Endothelial cell of umbilical vein (primary cell): ENCODE results near the gene CSNK2B. TPM values are rescaled to one million over a fixed set of nuclear protein-coding genes. Genes with fewer than 3 reads are reported as not detected.

Experiments used
- BruUV-seq: library from RNA; stranded (reverse); fragments of 400-500 nt; replicated peaks from 2 replicates; lab custom pipeline; 2021; lab: Mats Ljungman, UMichigan
- CTCF ChIA-PET: fragments of 300-600, 350-600 bp; sonication (Branson Sonifier 250); formaldehyde crosslinking; loops from one replicate; lab custom pipeline; 2021; ENCODE audit warnings: antibody characterized with exemption, inconsistent platforms; lab: Charles Lee
- POLR2A ChIA-PET: fragments of 300-600, 350-600 bp; sonication (Branson Sonifier 250); formaldehyde crosslinking; loops from one replicate; lab custom pipeline; 2021; ENCODE audit warnings: antibody characterized with exemption, inconsistent platforms; lab: Charles Lee
- DNase-seq: peaks from one replicate; pipeline ENCODE4 v3.0.0-alpha.2; 2011; ENCODE audit warnings: low read depth, low spot score
- FAIRE-seq: peaks from 2 replicates; lab custom pipeline; 2011; peaks lifted over from hg19 to GRCh38; lab: Jason Lieb, UNC
- H2AFZ ChIP-seq: 2 replicates; pipeline ENCODE4 v1.6.0; 2012; ENCODE audit warnings: low read depth, low read length, control low read depth, inconsistent platforms
- H3K27ac ChIP-seq: 2 replicates; pipeline ENCODE4 v1.5.1; 2011; ENCODE audit warnings: low read depth, mild to moderate bottlenecking, control low read depth, low read length, moderate library complexity; ENCODE audit not compliant: insufficient read depth
- H3K27me3 ChIP-seq, 2 experiments: 2 replicates each; pipeline versions ENCODE4 v1.6.0 to v1.6.1; 2011; ENCODE audit warnings: low read length in 2 of 2, mixed read lengths in 1 of 2; ENCODE audit not compliant: control insufficient read depth in 2 of 2, insufficient read depth in 2 of 2
- H3K36me3 ChIP-seq, 2 experiments: 2 replicates in 1 of 2; 3 replicates in 1 of 2; pipeline ENCODE4 v1.5.1; 2011; ENCODE audit warnings: low read length in 2 of 2, mild to moderate bottlenecking in 1 of 2, moderate library complexity in 1 of 2; ENCODE audit not compliant: control insufficient read depth in 2 of 2, insufficient read depth in 2 of 2; ENCODE audit errors: extremely low read depth in 1 of 2
- H3K4me1 ChIP-seq: 3 replicates; pipeline ENCODE4 v1.5.1; 2011; ENCODE audit warnings: mild to moderate bottlenecking, low read length; ENCODE audit not compliant: control insufficient read depth, insufficient read depth; ENCODE audit errors: extremely low read depth
- H3K4me2 ChIP-seq: 2 replicates; pipeline ENCODE4 v1.6.1; 2011; ENCODE audit warnings: low read length, control low read depth, mixed read lengths; ENCODE audit not compliant: insufficient read depth
- H3K4me3 ChIP-seq, 3 experiments: fragments of 200-600 bp in 1 of 3; sonication (generic), shearing (Covaris generic) in 1 of 3; replicated peaks in 1 of 3; 2 replicates each; pipeline ENCODE4 v1.5.1; 2011 to 2016; ENCODE audit warnings: control low read depth in 3 of 3, low read length in 3 of 3, mild to moderate bottlenecking in 2 of 3, inconsistent platforms in 1 of 3, low read depth in 1 of 3, moderate library complexity in 1 of 3; ENCODE audit not compliant: insufficient read depth in 1 of 3
- H3K79me2 ChIP-seq: 2 replicates; pipeline ENCODE4 v1.6.0; 2012; ENCODE audit warnings: low read length, inconsistent platforms; ENCODE audit not compliant: control insufficient read depth, insufficient read depth
- H3K9ac ChIP-seq: replicated peaks from 2 replicates; pipeline ENCODE3; 2011; ENCODE audit warnings: low read length, control low read depth; ENCODE audit not compliant: insufficient read depth; ENCODE audit errors: extremely low read depth
- H3K9me1 ChIP-seq: replicated peaks from 3 replicates; pipeline ENCODE4 v1.6.0; 2011; ENCODE audit warnings: mild to moderate bottlenecking, low read length; ENCODE audit not compliant: control insufficient read depth, insufficient read depth; ENCODE audit errors: extremely low read depth
- H3K9me3 ChIP-seq: replicated peaks from 2 replicates; pipeline ENCODE4 v1.5.1; 2012; ENCODE audit warnings: low read length, inconsistent platforms; ENCODE audit not compliant: control insufficient read depth, insufficient read depth
- H4K20me1 ChIP-seq: replicated peaks from 2 replicates; pipeline ENCODE3; 2011; ENCODE audit warnings: mild to moderate bottlenecking, low read length; ENCODE audit not compliant: control insufficient read depth, insufficient read depth; ENCODE audit errors: extremely low read depth
- CTCF ChIP-seq, 2 donors: IDR thresholded peaks; 1 replicate in 1 of 2; 2 replicates in 1 of 2; pipeline ENCODE4 v1.5.1; 2011; ENCODE audit warnings: low read length in 2 of 2, mild to moderate bottlenecking in 2 of 2, moderate library complexity in 2 of 2, control low read depth in 1 of 2, inconsistent platforms in 1 of 2, low read depth in 1 of 2; ENCODE audit not compliant: insufficient read depth in 1 of 2; ENCODE audit errors: extremely low read depth in 1 of 2
- EZH2 ChIP-seq: IDR thresholded peaks from 2 replicates; pipeline ENCODE4 v1.6.1; 2012; ENCODE audit warnings: borderline replicate concordance, low read depth, mild to moderate bottlenecking, moderate library complexity, low read length, inconsistent platforms; ENCODE audit not compliant: severe bottlenecking
- FOS ChIP-seq: IDR thresholded peaks from 2 replicates; pipeline ENCODE4 v1.6.1; 2011; ENCODE audit warnings: mild to moderate bottlenecking, low read length, moderate library complexity, borderline replicate concordance; ENCODE audit not compliant: insufficient read depth
- GATA2 ChIP-seq: IDR thresholded peaks from 2 replicates; pipeline ENCODE4 v1.7.0; 2011; ENCODE audit warnings: low read depth, mild to moderate bottlenecking, moderate library complexity, mixed read lengths, low read length; ENCODE audit not compliant: insufficient read length, insufficient read depth
- JUN ChIP-seq: IDR thresholded peaks from 2 replicates; pipeline ENCODE4 v1.6.1; 2011; ENCODE audit warnings: borderline replicate concordance, low read depth; ENCODE audit not compliant: insufficient read length, insufficient read depth
- MAX ChIP-seq: IDR thresholded peaks from 2 replicates; pipeline ENCODE4 v1.6.1; 2011; ENCODE audit not compliant: insufficient read depth, insufficient read length
- MYC ChIP-seq: IDR thresholded peaks from one replicate; pipeline ENCODE4 v1.6.1; 2011; ENCODE audit warnings: mild to moderate bottlenecking, low read depth, low read length
- POLR2A ChIP-seq: IDR thresholded peaks from 2 replicates; pipeline ENCODE4 v1.6.1; 2012; ENCODE audit warnings: low read depth, mild to moderate bottlenecking, control low read depth, low read length
- POLR2AphosphoS5 ChIP-seq: IDR thresholded peaks from 2 replicates; pipeline ENCODE4 v1.6.1; 2012; ENCODE audit warnings: low read depth, mild to moderate bottlenecking, control low read depth, low read length, moderate library complexity; ENCODE audit not compliant: insufficient read depth
- dilution Hi-C: fragments of 300-500 bp; cut with MboI; formaldehyde crosslinking; loops from one replicate; pipeline ENCODE4 v1.15.0; 2019; ENCODE audit warnings: low sequenced_read_pairs; ENCODE audit not compliant: extremely low pct_ligation_motif_present
- intact Hi-C: fragments of 100-400 bp; cut with micrococcal nuclease; formaldehyde crosslinking; loops from one replicate; pipeline ENCODE4 v1.10.0; 2022
- polyA plus RNA-seq, 4 experiments: library from polyadenylated mRNA; depleted of rRNA in 3 of 4; stranded (reverse) in 3 of 4; unstranded in 1 of 4; fragments of >200 nt; gene quantifications; 2 replicates each; pipeline versions ENCODE4 v1.2.1 to v1.2.3, GENCODE V29; 2011 to 2012; ENCODE audit warnings: missing spikeins in 1 of 4
- total RNA-seq: library from RNA; stranded (reverse); gene quantifications from 2 replicates; pipeline ENCODE4 v1.2.3, GENCODE V29; 2021

The CSNK2B gene
- total and polyA plus RNA-seq, 2 donors (not counting 3 experiments of a cell fraction or from before 2014, with no cell fraction given), result 159 to 206 TPM

- Histone ChIP-seq H3K36me3 (no peaks in the 10 kb centered on the region), H3K4me2 (no peak within 1 kb of the TSS), H3K9me3 (no peaks in the 10 kb centered on the region), H3K27me3 (no peaks in the 10 kb centered on the region), H2AFZ (no peak within 1 kb of the TSS), H3K27ac (no peak within 1 kb of the TSS), H4K20me1 (no peaks in the 10 kb centered on the region), H3K9ac (no peak within 1 kb of the TSS), H3K4me3 (no peak within 1 kb of the TSS), H3K79me2 (no peaks in the 10 kb centered on the region), H3K9me1 (no peaks in the 10 kb centered on the region), H3K4me1 (peaks cover 8% of the 10 kb centered on the region)
- dilution Hi-C loops (no loop called here), intact Hi-C loops (no loop called here)
- BruUV-seq, result no TSS peak
- TF ChIP-seq POLR2A, result no peak
- no peak for TF ChIP-seq CTCF (IDR thresholded peaks at IDR 0.05; ENCODE audit: extremely low read depth in 1 of 2, insufficient read depth in 1 of 2, low read depth in 1 of 2, low read length in 2 of 2)
- no peak for TF ChIP-seq EZH2
- no peak for TF ChIP-seq MAX
- no peak for TF ChIP-seq GATA2
- TF ChIP-seq FOS, result no peak
- TF ChIP-seq POLR2AphosphoS5, result no peak
- TF ChIP-seq MYC, result no peak
- no peak for TF ChIP-seq JUN
- DNase-seq (no peak), FAIRE-seq (no peak)
- ChIA-PET POLR2A (interaction anchor here (2.0 kb wide), 1 partner anchor 9 kb away, joined by 10 read pairs; no protein-coding TSS in a partner anchor), CTCF (interaction anchor here (1.5 to 3.0 kb wide), 4 partner anchors 8 to 115 kb away, joined by 4 to 9 read pairs (median 7); partner anchors contain the start of genes ABHD16A and MPIG6B)
These were observed 49.4 kb downstream of the CSNK2B start, which contains the start of gene LY6G6D for GRCh38 chr6:31715022-31715958. TSS of gene LY6G6D (plus strand) at chr6:31715348. CDS start at chr6:31715356, 8 bp downstream.
